ENCODE measurements around the gene ST3GAL3.
"Not testable (repeated sequence)": the region's sequence is repeated elsewhere in the genome, so short reads cannot be mapped to it uniquely, and the experiment has no call there.

Gene ST3GAL3

GRCh38 chr1:43705334-43705733, 2.0 kb upstream of the ST3GAL3 start:
- no peak for DNase-seq

- peak in 1 of 2 experiments; percentile 19 for DNase-seq
Measured at GRCh38 chr1:43705982-43706597, 1.2 kb upstream of the ST3GAL3 start.

DNA sequence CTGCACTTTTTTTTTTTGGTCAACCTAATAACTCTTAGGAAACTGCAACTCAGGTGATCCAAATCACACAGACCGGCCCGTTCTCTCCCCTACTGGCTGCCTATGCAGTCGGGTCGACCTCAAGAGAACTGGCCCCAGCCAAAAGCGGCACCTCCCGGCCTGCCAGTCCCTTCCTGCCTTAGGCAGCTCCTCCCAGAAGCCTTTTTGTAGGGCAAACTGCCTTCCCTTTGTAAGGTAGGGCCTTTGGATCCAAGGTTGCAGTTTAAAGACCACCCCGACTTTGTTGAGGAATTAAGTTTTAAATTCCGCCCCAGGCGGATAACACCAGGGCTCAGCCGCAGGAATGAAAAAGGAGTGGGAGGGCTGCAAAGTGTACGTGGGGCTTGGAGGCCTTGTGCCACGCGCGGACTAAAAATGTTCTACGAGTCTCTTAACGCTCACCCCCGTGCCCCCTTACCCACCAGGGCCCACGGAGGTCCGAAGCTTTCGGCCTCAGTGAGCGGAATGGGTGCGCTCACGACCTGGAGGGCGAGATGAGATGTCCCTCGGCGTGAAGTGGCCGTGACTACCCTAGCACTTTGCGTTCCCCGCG, 642 bp upstream of the ST3GAL3 start:
- DNase-seq, result peak; percentile 43 to 47

- DNase-seq, result no peak
Measured at GRCh38 chr1:43708002-43708410, 670 bp downstream of the ST3GAL3 start.

DNA sequence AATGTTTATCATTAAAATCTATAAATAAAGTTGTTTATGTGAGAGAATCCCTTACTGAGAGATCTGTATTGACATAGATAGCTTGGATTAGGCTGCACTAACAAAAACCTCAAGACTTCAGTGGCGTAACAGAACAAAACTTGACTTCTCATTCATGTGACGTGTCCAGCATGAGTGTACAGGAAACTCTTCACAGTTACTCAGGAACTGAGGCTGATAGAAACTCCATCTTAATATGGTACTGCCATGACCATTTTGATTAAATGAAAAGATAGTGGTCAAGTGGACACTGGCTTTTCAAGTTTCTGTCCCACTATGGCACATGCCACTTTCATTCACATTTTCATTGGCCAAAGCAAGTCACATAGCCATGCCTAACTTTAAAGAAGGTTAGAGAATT, 3.7 kb downstream of the ST3GAL3 start:
- DNase-seq, result no peak

DNA sequence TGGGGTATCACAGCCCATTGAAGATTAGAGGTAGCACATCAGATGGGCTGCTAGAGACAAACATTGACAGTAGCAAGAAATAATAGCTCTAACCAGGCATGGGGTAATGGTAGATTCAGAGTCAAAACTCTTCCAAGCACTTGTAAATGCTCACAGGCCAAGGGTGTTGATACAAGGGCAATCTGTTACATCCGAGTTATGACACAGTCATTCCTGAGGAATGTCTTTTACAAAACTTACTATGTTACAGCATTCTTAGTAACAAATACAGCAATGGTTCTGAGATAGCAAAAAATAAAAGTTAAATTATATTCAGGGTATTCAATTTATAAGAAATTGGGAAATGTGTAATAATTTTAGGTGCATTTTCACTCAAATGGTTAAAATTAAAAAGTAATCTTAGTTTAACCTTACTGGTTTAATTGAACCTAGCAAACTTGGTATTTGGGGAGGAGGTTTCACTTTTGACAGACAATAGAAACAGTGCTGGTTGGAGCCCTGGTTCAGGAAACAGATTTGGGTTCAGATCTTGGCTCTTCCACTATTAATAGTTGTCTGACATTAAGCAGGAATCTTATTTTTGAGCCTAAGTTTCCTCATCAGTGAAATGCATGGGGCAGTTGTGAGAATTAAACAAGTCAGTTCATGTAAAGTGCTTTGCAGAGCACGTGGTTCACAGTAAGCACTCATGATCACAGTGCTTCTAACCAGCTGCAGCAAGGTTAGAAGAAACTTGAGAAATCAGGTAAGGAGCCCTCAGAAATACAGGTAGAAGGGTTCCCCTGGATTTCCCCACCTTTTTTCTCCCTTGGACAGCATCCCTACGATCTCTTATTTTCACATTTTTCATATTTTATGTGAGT, 4.4 kb downstream of the ST3GAL3 start:
- no peak for DNase-seq

GRCh38 chr1:43716559-43717281, 9.4 kb downstream of the ST3GAL3 start:
- DNase-seq, result no peak

DNA sequence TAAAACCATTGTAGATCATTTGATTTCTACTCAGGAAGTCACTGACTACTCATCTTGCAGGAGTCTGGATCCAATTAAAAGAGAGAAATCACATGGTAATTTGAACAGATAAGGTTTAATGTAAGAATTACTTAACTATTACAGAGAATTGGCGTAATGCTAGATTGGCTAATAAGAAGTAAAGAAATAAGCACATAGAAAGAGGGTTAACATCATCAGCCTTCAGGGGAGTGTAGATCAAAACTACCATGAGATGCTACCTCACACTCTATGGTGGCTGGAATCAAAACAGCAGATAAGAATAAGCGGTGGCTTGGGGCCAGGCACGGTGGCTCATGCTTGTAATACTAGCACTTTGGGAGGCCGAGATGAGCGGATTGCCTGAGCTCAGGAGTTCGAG, 11.7 kb downstream of the ST3GAL3 start:
- DNase-seq, result no peak

GRCh38 chr1:43719670-43720419, 12.5 kb downstream of the ST3GAL3 start:
- not testable (repeated sequence) for DNase-seq

GRCh38 chr1:43722810-43723209, 15.5 kb downstream of the ST3GAL3 start:
- no peak for DNase-seq

DNA sequence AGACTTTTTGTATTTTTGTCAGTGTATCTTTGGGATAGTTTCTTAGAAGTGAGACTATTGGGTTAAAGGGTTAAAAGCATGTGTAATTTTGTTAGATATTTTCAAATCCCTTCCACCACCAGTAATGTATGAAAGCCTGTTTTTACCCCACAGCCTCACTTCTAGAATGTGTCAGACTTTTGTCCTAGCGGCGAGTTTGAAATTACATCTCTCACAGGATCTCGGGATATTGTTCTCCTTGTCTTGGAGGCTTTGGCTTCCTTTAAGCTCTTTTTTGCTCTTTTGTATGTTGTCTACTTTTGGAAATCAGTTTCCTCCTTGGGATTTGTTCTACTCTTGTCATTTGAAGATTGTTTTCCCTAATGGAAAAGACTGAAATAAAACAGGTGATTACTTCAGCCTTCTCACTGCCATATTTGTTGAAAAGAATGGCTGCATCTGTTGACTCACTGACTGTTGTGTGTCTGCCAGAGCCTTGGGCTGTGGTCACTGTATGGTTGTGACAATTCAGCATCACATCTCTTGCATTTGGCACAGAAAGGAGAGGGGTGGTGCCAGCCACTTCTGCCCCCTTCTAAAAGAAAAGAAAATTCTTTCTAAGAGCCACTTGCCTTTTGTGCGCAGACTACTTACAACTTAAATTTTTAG, 22.6 kb downstream of the ST3GAL3 start:
- DNase-seq, result no peak

GRCh38 chr1:43731867-43732531, 24.7 kb downstream of the ST3GAL3 start:
- DNase-seq, result no peak

DNA sequence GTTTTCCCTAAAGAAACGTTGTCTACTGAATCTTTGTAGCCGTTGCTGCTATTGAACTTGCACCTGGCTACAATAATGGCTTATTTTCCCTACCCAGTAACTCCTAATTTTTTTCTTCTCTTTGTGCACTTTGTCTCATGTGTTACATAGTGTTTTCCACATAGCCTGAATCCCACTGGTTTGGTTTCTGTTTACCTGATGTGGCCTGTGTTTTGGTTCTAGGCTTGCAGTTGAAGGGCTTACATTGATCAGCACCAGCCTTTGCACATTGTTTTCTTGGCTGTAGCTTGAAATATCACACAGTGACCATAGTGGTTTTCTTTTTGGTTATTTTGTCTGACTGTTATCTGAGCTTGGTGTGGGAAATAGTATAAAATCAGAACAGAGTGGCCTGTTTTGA, 29.5 kb downstream of the ST3GAL3 start:
- no peak for DNase-seq

DNA sequence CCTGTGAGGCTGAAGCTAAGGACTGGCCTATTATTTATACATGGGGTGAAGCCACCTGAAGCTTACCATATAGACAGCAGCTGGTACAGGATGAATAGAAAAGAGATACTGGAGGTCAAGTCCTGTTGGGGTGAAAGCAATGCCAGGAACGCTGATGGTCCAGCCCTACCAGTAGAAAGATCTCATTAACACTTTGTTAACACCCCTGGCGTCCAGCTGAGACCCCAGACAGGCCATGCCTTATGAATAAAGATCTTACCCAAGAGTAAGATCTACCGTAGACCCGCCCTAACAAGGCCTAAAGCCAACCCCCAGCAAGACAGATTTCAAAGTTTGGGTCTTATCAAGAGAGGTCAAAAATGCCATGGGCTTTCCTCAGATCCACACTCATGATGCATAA, 34.7 kb downstream of the ST3GAL3 start:
- no peak for DNase-seq

GRCh38 chr1:43743206-43743605, 35.9 kb downstream of the ST3GAL3 start:
- DNase-seq, result no peak

DNA sequence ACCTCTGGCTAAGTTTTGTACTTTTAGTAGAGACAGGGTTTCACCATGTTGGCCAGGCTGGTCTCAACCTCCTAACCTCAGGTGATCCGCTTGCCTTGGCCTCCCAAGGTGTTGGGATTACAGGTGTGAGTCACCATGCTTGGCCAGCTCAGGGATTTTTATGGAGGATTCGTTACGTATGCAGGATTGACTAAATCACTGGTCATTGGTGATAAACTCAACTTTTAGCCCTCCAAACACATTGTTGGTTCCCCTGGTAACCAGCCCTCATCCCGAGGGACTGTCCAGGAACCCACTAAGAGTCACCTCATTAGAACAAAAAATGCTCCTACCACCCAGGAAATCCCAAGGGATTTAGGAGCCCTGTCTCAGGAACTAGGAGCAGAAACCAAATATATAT, 40.4 kb downstream of the ST3GAL3 start:
- no peak for DNase-seq

GRCh38 chr1:43750083-43750482, 42.7 kb downstream of the ST3GAL3 start:
- DNase-seq, result no peak

- DNase-seq, result no peak
Measured at GRCh38 chr1:43753422-43753821, 46.1 kb downstream of the ST3GAL3 start.

GRCh38 chr1:43754892-43755291, 47.6 kb downstream of the ST3GAL3 start:
- DNase-seq, result no peak

DNA sequence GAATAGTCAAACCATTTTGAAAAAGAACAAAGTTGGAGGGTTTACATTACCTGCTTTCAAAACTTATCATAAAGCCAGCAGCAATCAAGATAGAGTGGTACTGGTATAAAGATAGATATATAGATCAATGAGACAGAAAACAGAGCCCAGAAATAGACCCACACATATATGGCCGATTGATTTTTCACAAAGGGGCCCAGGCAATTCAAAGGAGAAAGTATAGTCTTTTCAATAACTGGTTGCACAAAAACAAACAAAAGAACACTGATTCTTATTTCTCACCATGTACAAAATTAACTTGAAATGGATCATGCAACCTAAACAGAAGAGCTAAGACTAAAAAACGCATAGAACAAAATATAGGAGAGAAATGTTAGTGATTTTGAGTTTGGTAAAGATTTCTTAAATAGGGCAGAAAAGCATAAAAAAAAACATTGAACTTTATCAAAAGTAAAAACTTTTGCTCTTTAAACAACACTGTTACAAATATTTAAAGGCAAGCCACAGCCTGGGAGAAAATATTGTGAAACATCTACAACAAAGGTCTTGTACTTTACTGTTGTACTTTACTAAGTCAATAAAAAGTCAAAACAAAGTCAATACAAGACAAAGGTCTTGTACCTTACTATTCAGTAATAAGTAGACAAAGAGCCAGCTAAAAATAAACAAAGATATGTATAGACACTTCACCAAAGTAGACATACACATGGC, 50.2 kb downstream of the ST3GAL3 start:
- no peak for DNase-seq
